HepG2 (cell line): ENCODE data around the gene MVP. TPM values are rescaled to one million over a fixed set of nuclear protein-coding genes. Genes with fewer than 3 reads are reported as not detected.

ENCODE experiments used
- ATAC-seq: fragments of 200-7000 bp; cut with Tn5 transposase; 3 replicates; pipeline ENCODE4 v1.9.1; 2020; ENCODE audit warnings: mild to moderate bottlenecking, moderate library complexity
- BruUV-seq: library from RNA; stranded (reverse); fragments of 400-500 nt; replicated peaks from 2 replicates; lab custom pipeline; 2021; lab: Mats Ljungman, UMichigan
- CTCF ChIA-PET: fragments of 300-600 bp; formaldehyde crosslinking; extraction: SDS; loops from one replicate; lab custom pipeline; 2021; ENCODE audit warnings: low total read pairs, inconsistent platforms, low intra/inter-chr PET ratio; lab: Yijun Ruan, JAX
- POLR2A ChIA-PET: fragments of 350-600 bp; sonication (Branson Sonifier 250); formaldehyde crosslinking; loops from one replicate; lab custom pipeline; 2020; ENCODE audit warnings: antibody characterized with exemption, inconsistent platforms; lab: Yijun Ruan, JAX
- DNase-seq: peaks from one replicate; pipeline ENCODE4 v3.0.0-alpha.2; 2015; ENCODE audit warnings: low spot score
- FAIRE-seq: peaks from 3 replicates; lab custom pipeline; 2011; peaks lifted over from hg19 to GRCh38; lab: Jason Lieb, UNC
- H2AFZ ChIP-seq: one replicate; pipeline ENCODE4 v1.6.1; 2011; ENCODE audit warnings: low read length, inconsistent platforms
- H3K27ac ChIP-seq: fragments of 300-600 bp; 3 replicates; pipeline ENCODE4 v1.8.0; 2011; ENCODE audit warnings: mixed run types, mild to moderate bottlenecking, mixed read lengths, low read length, inconsistent platforms; ENCODE audit not compliant: insufficient read depth; ENCODE audit errors: extremely low read length
- H3K27me3 ChIP-seq, 2 experiments: fragments of 200-600 bp in 1 of 2; 2 replicates in 1 of 2; 3 replicates in 1 of 2; pipeline versions ENCODE4 v1.6.0 to v1.8.0; 2011; ENCODE audit warnings: low read length in 2 of 2, mild to moderate bottlenecking in 2 of 2, moderate library complexity in 2 of 2, inconsistent platforms in 1 of 2; ENCODE audit not compliant: insufficient read depth in 2 of 2, control insufficient read depth in 1 of 2
- H3K36me3 ChIP-seq, 2 experiments: fragments of 200-600 bp in 1 of 2; replicated peaks in 1 of 2; 2 replicates in 1 of 2; 3 replicates in 1 of 2; pipeline versions ENCODE4 v1.5.1 to v1.8.0; 2011; ENCODE audit warnings: low read length in 2 of 2, inconsistent platforms in 1 of 2; ENCODE audit not compliant: insufficient read depth in 2 of 2, control insufficient read depth in 1 of 2
- H3K4me1 ChIP-seq: 2 replicates; pipeline ENCODE4 v1.5.1; 2012; ENCODE audit warnings: low read length, inconsistent platforms; ENCODE audit not compliant: insufficient read depth
- H3K4me2 ChIP-seq: 2 replicates; pipeline ENCODE4 v1.6.0; 2011; ENCODE audit warnings: low read depth, low read length, inconsistent platforms
- H3K4me3 ChIP-seq, 3 experiments: fragments of 200-600 bp in 1 of 3; sonication (generic), shearing (Covaris generic) in 1 of 3; replicated peaks in 1 of 3; 2 replicates each; pipeline ENCODE4 v1.5.1; 2011 to 2016; ENCODE audit warnings: low read length in 3 of 3, inconsistent platforms in 2 of 3, low read depth in 2 of 3, mild to moderate bottlenecking in 2 of 3, control low read depth in 1 of 3, mixed read lengths in 1 of 3; ENCODE audit not compliant: insufficient read depth in 1 of 3
- H3K79me2 ChIP-seq: one replicate; pipeline ENCODE4 v1.6.1; 2011; ENCODE audit warnings: low read length, inconsistent platforms; ENCODE audit not compliant: insufficient read depth
- H3K9ac ChIP-seq: 2 replicates; pipeline ENCODE4 v1.6.0; 2011; ENCODE audit warnings: mild to moderate bottlenecking, low read depth, low read length, inconsistent platforms; ENCODE audit not compliant: insufficient read depth
- H3K9me3 ChIP-seq: 2 replicates; pipeline ENCODE4 v1.5.1; 2012; ENCODE audit warnings: mild to moderate bottlenecking, low read length
- H4K20me1 ChIP-seq: 2 replicates; pipeline ENCODE4 v1.6.0; 2011; ENCODE audit warnings: inconsistent platforms, mild to moderate bottlenecking, low read length, moderate library complexity; ENCODE audit not compliant: insufficient read depth
- ADNP ChIP-seq: sonication (generic); formaldehyde crosslinking; IDR thresholded peaks from 2 replicates; pipeline ENCODE4 v1.4.0; 2020; ENCODE audit warnings: missing genetic modification reagents
- CEBPG ChIP-seq: IDR thresholded peaks from 2 replicates; pipeline ENCODE4 v1.6.1; 2016
- HCFC1 ChIP-seq: fragments of 150-350 bp; IDR thresholded peaks from 2 replicates; pipeline ENCODE4 v1.6.1; 2014; ENCODE audit warnings: low read depth, low read length
- MBNL3 ChIP-seq: fragments of 250-450 bp; sonication (Bioruptor Pico); conservative IDR thresholded peaks from 2 replicates; pipeline ENCODE4 v1.8.0; 2022; ENCODE audit warnings: mild to moderate bottlenecking, inconsistent platforms
- POLR2AphosphoS2 ChIP-seq: IDR thresholded peaks from 2 replicates; pipeline ENCODE4 v1.6.1; 2011; ENCODE audit warnings: low read depth, low read length, improper control_type of control experiment
- TFE3 ChIP-seq: IDR thresholded peaks from 2 replicates; pipeline ENCODE4 v1.6.1; 2016
- ZBTB37 ChIP-seq: sonication (generic); formaldehyde crosslinking; IDR thresholded peaks from 2 replicates; pipeline ENCODE4 v1.4.0; 2020; ENCODE audit warnings: mild to moderate bottlenecking, missing genetic modification reagents
- ZMAT5 ChIP-seq: sonication (generic); formaldehyde crosslinking; IDR thresholded peaks from 2 replicates; pipeline ENCODE4 v1.5.0; 2020; ENCODE audit warnings: mild to moderate bottlenecking, low read depth, missing genetic modification reagents, borderline replicate concordance
- ZNF574 ChIP-seq: sonication (generic); formaldehyde crosslinking; IDR thresholded peaks from 2 replicates; pipeline ENCODE4 v1.4.0; 2020; ENCODE audit warnings: missing genetic modification reagents
- ZNF687 ChIP-seq: sonication (generic); formaldehyde crosslinking; IDR thresholded peaks from 2 replicates; pipeline ENCODE4 v1.5.1; 2020; ENCODE audit warnings: mild to moderate bottlenecking, missing genetic modification reagents, moderate library complexity
- ZNF746 ChIP-seq: sonication (generic); formaldehyde crosslinking; IDR thresholded peaks from 2 replicates; pipeline ENCODE4 v1.8.0; 2022; ENCODE audit warnings: mild to moderate bottlenecking, missing genetic modification reagents
- WGBS: methylation state at CpG from one replicate; pipeline ENCODE4 v1.1.6; 2017; ENCODE audit warnings: low lambda C conversion rate; 5-methylcytosine and 5-hydroxymethylcytosine counted together
- in situ Hi-C: cut with HindIII; loops from 2 replicates; pipeline ENCODE4 v1.10.0; 2017; ENCODE audit warnings: low pct_unique_long_range_greater_than_20kb; ENCODE audit not compliant: extremely low pct_ligation_motif_present
- intact Hi-C: fragments of 100-400 bp; cut with micrococcal nuclease; formaldehyde crosslinking; loops from one replicate; pipeline ENCODE4 v1.10.0; 2022; ENCODE audit not compliant: unreplicated experiment
- polyA plus RNA-seq, 8 experiments: library from polyadenylated mRNA; depleted of rRNA in 3 of 8; stranded (reverse) in 7 of 8; unstranded in 1 of 8; fragments of >200 nt; fragmentation: Illumina TruSeq in 4 of 8; extraction: Trizol in 4 of 8; gene quantifications; 2 replicates each; pipeline versions ENCODE4 v1.2.1 to v1.2.3, GENCODE V29; 2011 to 2016; ENCODE audit warnings: low read depth in 4 of 8, missing spikeins in 1 of 8, mixed read lengths in 1 of 8; ENCODE audit not compliant: insufficient read depth in 1 of 8
- total RNA-seq, 5 experiments: library from RNA; depleted of rRNA; stranded (reverse); fragments of >200 nt; fragmentation: Illumina TruSeq; extraction: Trizol; gene quantifications; 2 replicates each; pipeline ENCODE4 v1.2.3, GENCODE V29; 2016; ENCODE audit warnings: low read depth in 1 of 5

MVP gene
- total and polyA plus RNA-seq, 2 of the 13 experiments (the other 11 are each of a cell fraction or from before 2014, with no cell fraction given) = 22.9 to 43.5 TPM

GRCh38 chr16:29811170-29811895 is 8.9 kb upstream of the MVP start:
- intact Hi-C loops = loop anchor here (2.0 kb wide), 1 partner anchor 209 kb away; no protein-coding TSS in a partner anchor
- POLR2A ChIA-PET = interaction anchor here (0.6 to 4.3 kb wide), 12 partner anchors 10 to 254 kb away, joined by 3 to 26 read pairs (median 4); partner anchors contain the start of genes ALDOA, ASPHD1, CDIPT and KIF22
- no peak overlapping the region for H2AFZ ChIP-seq
- in situ Hi-C loops = loop anchor here (25.0 kb wide), 1 partner anchor 851 kb away; the partner anchor contains the start of genes FBRS and PRR14
- peaks cover 23% of the 10 kb centered on the region; the same call in 1 of the 2 replicates for H4K20me1 ChIP-seq
- peak overlapping the region; percentile 66 for H3K9ac ChIP-seq
- peaks cover 6 to 26% of the 10 kb centered on the region in 2 experiments for H3K36me3 ChIP-seq
- 1% methylated on average over 22 of the region's 31 CpGs for WGBS
- DNase-seq (peak; percentile 95), FAIRE-seq (peak; percentile 99), ATAC-seq (peak; percentile 85)
- peaks cover 23% of the 10 kb centered on the region for H3K79me2 ChIP-seq
- CTCF ChIA-PET = no interaction called here
- H3K4me2 ChIP-seq = peak overlapping the region; percentile 95
- peak overlapping the region; percentile 52 to 75 (median 64) for H3K4me3 ChIP-seq
- peaks cover 77% of the 10 kb centered on the region for H3K4me1 ChIP-seq
- BruUV-seq = no TSS peak
- peak overlapping the region; percentile 53 for H3K27ac ChIP-seq
- no peaks in the 10 kb centered on the region for H3K9me3 ChIP-seq
- peaks cover 0 to 12% of the 10 kb centered on the region in 2 experiments; a peak in 2 of 5 replicates for H3K27me3 ChIP-seq
- TF ChIP-seq ADNP (CRISPR knock-in tag) = no peak
- TF ChIP-seq ZNF746 = peak; percentile 61
- TF ChIP-seq HCFC1 = no peak
- TF ChIP-seq CEBPG (CRISPR knock-in tag) = no peak
- no peak for TF ChIP-seq ZMAT5 (CRISPR knock-in tag)
- 0 out of 2 replicates have a peak, but pooled peaks have one; percentile 35 for TF ChIP-seq TFE3
- no peak for TF ChIP-seq MBNL3
- no peak for TF ChIP-seq POLR2AphosphoS2
- TF ChIP-seq ZNF687 = peak; percentile 83; the same call in 1 of the 2 replicates
- 0 out of 2 replicates have a peak, but pooled peaks have one; percentile 64 for TF ChIP-seq ZBTB37
- peak; percentile 72 for TF ChIP-seq ZNF574 (CRISPR knock-in tag)
